Natural killer cell (primary cell): ENCODE results near the gene KCNMB2. TPM values are rescaled to one million over a fixed set of nuclear protein-coding genes. Genes with fewer than 3 reads are reported as not detected.

Experiments
- ATAC-seq, 3 donors: fragments of 150-1000 bp in 2 of 3; fragments of 200-7000 bp in 1 of 3; cut with Tn5 transposase; 1 replicate in 1 of 3; 2 replicates in 2 of 3; pipeline ENCODE4 v1.10.0; 2021; ENCODE audit warnings: mild to moderate bottlenecking in 2 of 3, moderate library complexity in 2 of 3
- DNase-seq, 2 donors: peaks; one replicate each; pipeline versions ENCODE4 v3.0.0 to v3.0.0-alpha.2; 2013 to 2021; ENCODE audit warnings: mixed read lengths in 1 of 2
- H3K27ac ChIP-seq: one replicate; pipeline ENCODE4 v1.5.1; 2013; ENCODE audit warnings: mild to moderate bottlenecking, low read length
- H3K27me3 ChIP-seq: one replicate; pipeline ENCODE4 v1.6.1; 2013; ENCODE audit warnings: low read length; ENCODE audit not compliant: control insufficient read depth, insufficient read depth
- H3K36me3 ChIP-seq: one replicate; pipeline ENCODE4 v1.6.1; 2013; ENCODE audit warnings: low read length; ENCODE audit not compliant: control insufficient read depth, insufficient read depth
- H3K4me1 ChIP-seq: one replicate; pipeline ENCODE4 v1.6.1; 2013; ENCODE audit warnings: low read length; ENCODE audit not compliant: control insufficient read depth, insufficient read depth
- H3K4me3 ChIP-seq: one replicate; pipeline ENCODE4 v1.5.1; 2013; ENCODE audit warnings: low read length
- H3K9me3 ChIP-seq: one replicate; pipeline ENCODE4 v1.6.1; 2013; ENCODE audit warnings: low read length; ENCODE audit not compliant: control insufficient read depth, insufficient read depth
- H3K27ac Mint-ChIP-seq, 2 donors: one replicate each; pipeline ENCODE4 v1.8.0; 2022; ENCODE audit warnings: mild to moderate bottlenecking in 2 of 2, mixed read lengths in 2 of 2, moderate library complexity in 1 of 2
- H3K27me3 Mint-ChIP-seq, 2 donors: one replicate each; pipeline ENCODE4 v1.8.0; 2022; ENCODE audit warnings: low read depth in 2 of 2, mixed read lengths in 2 of 2
- H3K36me3 Mint-ChIP-seq: one replicate; pipeline ENCODE4 v1.8.0; 2022; ENCODE audit warnings: mixed read lengths
- H3K4me1 Mint-ChIP-seq, 2 donors: one replicate each; pipeline ENCODE4 v1.8.0; 2022; ENCODE audit warnings: mixed read lengths in 2 of 2
- H3K4me3 Mint-ChIP-seq: one replicate; pipeline ENCODE4 v1.8.0; 2022; ENCODE audit warnings: mild to moderate bottlenecking, moderate library complexity, mixed read lengths
- H3K9me3 Mint-ChIP-seq, 2 donors: one replicate each; pipeline ENCODE4 v1.8.0; 2022; ENCODE audit warnings: mixed read lengths in 2 of 2
- CTCF ChIP-seq: fragments of 200-600 bp; IDR thresholded peaks from one replicate; pipeline ENCODE4 v1.8.0; 2022; ENCODE audit warnings: antibody characterized with exemption
- WGBS: methylation state at CpG from one replicate; pipeline ENCODE4 v1.1.7; 2013; ENCODE audit warnings: missing lambda C conversion rate; ENCODE audit not compliant: insufficient coverage; 5-methylcytosine and 5-hydroxymethylcytosine counted together
- intact Hi-C: fragments of 100-400 bp; cut with micrococcal nuclease; formaldehyde crosslinking; loops from one replicate; pipeline ENCODE4 v1.14.2; 2022
- total RNA-seq, 4 donors: library from RNA; stranded (reverse); fragments of 120-200 nt in 1 of 4; gene quantifications; one replicate each; pipeline versions ENCODE4 v1.2.3 to v1.2.4, GENCODE V29; 2013 to 2022

The KCNMB2 gene
- not detected for total RNA-seq
- total RNA-seq (2013) = not detected

- 17% methylated on average over 18 of the region's 19 CpGs for WGBS
- Mint-ChIP-seq H3K4me1 (no peaks in the 10 kb centered on the region), H3K9me3 (peaks cover 3 to 6% of the 10 kb centered on the region in 2 donors), H3K27me3 (peaks cover 0 to 8% of the 10 kb centered on the region in 2 donors), H3K4me3 (no peak within 1 kb of the TSS), H3K27ac (no peak within 1 kb of the TSS), H3K36me3 (no peaks in the 10 kb centered on the region)
- intact Hi-C loops = no loop called here
- Histone ChIP-seq H3K9me3 (no peaks in the 10 kb centered on the region), H3K4me1 (no peaks in the 10 kb centered on the region), H3K27me3 (no peaks in the 10 kb centered on the region), H3K36me3 (no peaks in the 10 kb centered on the region), H3K4me3 (no peak within 1 kb of the TSS), H3K27ac (no peak within 1 kb of the TSS)
- no peak for TF ChIP-seq CTCF
- ATAC-seq = no peak
- no peak for DNase-seq
Measured at GRCh38 chr3:178536211-178537079, at the start of gene KCNMB2. Gene KCNMB2, plus strand, starts transcription at chr3:178536436.

- DNase-seq (no peak), ATAC-seq (no peak)
- Mint-ChIP-seq H3K4me1 (no peaks in the 10 kb centered on the region), H3K27ac (no peak overlapping the region), H3K36me3 (no peaks in the 10 kb centered on the region), H3K27me3 (no peaks in the 10 kb centered on the region), H3K9me3 (peaks cover 0 to 2% of the 10 kb centered on the region in 2 donors), H3K4me3 (no peak overlapping the region)
- Histone ChIP-seq H3K4me1 (no peaks in the 10 kb centered on the region), H3K9me3 (no peaks in the 10 kb centered on the region), H3K27me3 (no peaks in the 10 kb centered on the region), H3K36me3 (no peaks in the 10 kb centered on the region), H3K27ac (no peak overlapping the region), H3K4me3 (no peak overlapping the region)
- intact Hi-C loops = no loop called here
- no peak for TF ChIP-seq CTCF
Measured at GRCh38 chr3:178486903-178487302, 49.3 kb upstream of the KCNMB2 start.

- intact Hi-C loops = no loop called here
- H3K4me3 Mint-ChIP-seq = no peak overlapping the region
- Histone ChIP-seq H3K27me3 (no peaks in the 10 kb centered on the region), H3K4me1 (no peaks in the 10 kb centered on the region), H3K4me3 (no peak overlapping the region), H3K27ac (no peak overlapping the region), H3K36me3 (no peaks in the 10 kb centered on the region), H3K9me3 (no peaks in the 10 kb centered on the region)
- no peak for DNase-seq
- H3K36me3 Mint-ChIP-seq = no peaks in the 10 kb centered on the region
- H3K27ac Mint-ChIP-seq = no peak overlapping the region
- WGBS = 92% methylated on average over 2 of the region's 3 CpGs
- no peaks in the 10 kb centered on the region for H3K27me3 Mint-ChIP-seq
- no peak for ATAC-seq
- no peak for TF ChIP-seq CTCF
- no peaks in the 10 kb centered on the region for H3K4me1 Mint-ChIP-seq
- peaks cover 0 to 2% of the 10 kb centered on the region in 2 donors for H3K9me3 Mint-ChIP-seq
Measured at GRCh38 chr3:178487752-178488151, 48.5 kb upstream of the KCNMB2 start.

GRCh38 chr3:178491751-178492150 lies 44.5 kb upstream of the KCNMB2 start:
- TF ChIP-seq CTCF = no peak
- no CpG with 5 or more reads among the region's 3 CpGs for WGBS
- intact Hi-C loops = no loop called here
- no peaks in the 10 kb centered on the region for H3K27me3 Mint-ChIP-seq
- no peak overlapping the region for H3K27ac Mint-ChIP-seq
- no peaks in the 10 kb centered on the region for H3K4me1 Mint-ChIP-seq
- Histone ChIP-seq H3K4me1 (no peaks in the 10 kb centered on the region), H3K27ac (no peak overlapping the region), H3K4me3 (no peak overlapping the region), H3K36me3 (no peaks in the 10 kb centered on the region), H3K27me3 (no peaks in the 10 kb centered on the region), H3K9me3 (peaks cover 8% of the 10 kb centered on the region)
- H3K36me3 Mint-ChIP-seq = no peaks in the 10 kb centered on the region
- H3K9me3 Mint-ChIP-seq = peaks cover 0 to 4% of the 10 kb centered on the region in 2 donors
- no peak overlapping the region for H3K4me3 Mint-ChIP-seq
- ATAC-seq (no peak), DNase-seq (no peak)
